Activated CD8-positive, alpha-beta T cell treated with anti-CD3 and anti-CD28 coated beads for 36 hours (primary cell): ENCODE measurements around the gene PITX3. TPM values are rescaled to one million over a fixed set of nuclear protein-coding genes. Genes with fewer than 3 reads are reported as not detected.

Experiments
- ATAC-seq: fragments of 200-7000 bp; cut with Tn5 transposase; one replicate; pipeline ENCODE4 v1.10.0; 2021; ENCODE audit warnings: mild to moderate bottlenecking, moderate library complexity
- CTCF ChIA-PET: fragments of 350-600 bp; sonication (Branson Sonifier 250); formaldehyde crosslinking; loops from one replicate; lab custom pipeline; 2021; ENCODE audit warnings: antibody characterized with exemption; lab: Charles Lee
- POLR2A ChIA-PET: fragments of 350-600 bp; sonication (Branson Sonifier 250); formaldehyde crosslinking; loops from one replicate; lab custom pipeline; 2021; ENCODE audit warnings: antibody characterized with exemption; lab: Charles Lee
- DNase-seq: peaks from one replicate; pipeline ENCODE4 v3.0.0-alpha.2; 2020
- H3K27ac Mint-ChIP-seq: one replicate; pipeline ENCODE4 v1.8.0; 2021; ENCODE audit warnings: mild to moderate bottlenecking, mixed read lengths
- H3K27me3 Mint-ChIP-seq: one replicate; pipeline ENCODE4 v1.8.0; 2021; ENCODE audit warnings: mixed read lengths
- H3K36me3 Mint-ChIP-seq: one replicate; pipeline ENCODE4 v1.8.0; 2021; ENCODE audit warnings: low read depth, mixed read lengths
- H3K4me1 Mint-ChIP-seq: one replicate; pipeline ENCODE4 v1.8.0; 2021; ENCODE audit warnings: low read depth, mixed read lengths
- H3K4me3 Mint-ChIP-seq: one replicate; pipeline ENCODE4 v1.8.0; 2021; ENCODE audit warnings: mild to moderate bottlenecking, moderate library complexity, mixed read lengths
- H3K9me3 Mint-ChIP-seq: one replicate; pipeline ENCODE4 v1.8.0; 2021; ENCODE audit warnings: mixed read lengths
- intact Hi-C: fragments of 100-400 bp; cut with micrococcal nuclease; formaldehyde crosslinking; loops from one replicate; pipeline ENCODE4 v1.10.0; 2022
- total RNA-seq, 2 experiments: library from RNA; stranded (reverse); gene quantifications; one replicate each; pipeline ENCODE4 v1.2.3, GENCODE V29; 2021
- TF ChIP-seq, protein P1 (sequence below): fragments of 200-600 bp; IDR thresholded peaks from one replicate; pipeline ENCODE4 v1.8.0; 2022; ENCODE audit warnings: antibody characterized with exemption, mild to moderate bottlenecking

The PITX3 gene
- total RNA-seq, 2 experiments from 2014 or later: 0.23 TPM; not detected in 1

DNA sequence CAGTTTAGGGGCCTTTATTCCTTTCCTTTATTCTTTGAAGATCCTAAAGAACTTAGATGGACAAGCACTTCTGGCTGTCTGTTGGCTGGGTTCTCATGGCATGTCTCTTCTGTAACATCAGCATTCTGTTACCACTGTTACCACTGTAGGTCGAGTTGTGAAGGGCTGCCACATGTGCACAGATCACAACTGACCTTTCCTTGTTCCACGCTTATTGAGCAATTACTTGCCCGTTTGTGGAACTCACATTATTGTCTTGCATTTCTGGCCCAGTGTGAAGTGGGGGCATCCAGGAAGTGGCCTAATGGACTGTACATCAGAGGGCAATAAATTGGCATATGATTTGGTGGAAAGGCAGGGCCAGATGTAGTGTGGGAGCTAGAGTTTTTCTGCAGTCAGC, 27.7 kb upstream of the PITX3 start:
- H3K4me3 Mint-ChIP-seq: no peak overlapping the region
- ChIA-PET POLR2A (interaction anchor here (0.7 to 1.2 kb wide), 3 partner anchors 21 to 206 kb away, joined by 3 to 4 read pairs (median 3); no protein-coding TSS in a partner anchor), CTCF (interaction anchor here (0.9 to 8.5 kb wide), 5 partner anchors 8 to 83 kb away, joined by 3 to 66 read pairs (median 8); no protein-coding TSS in a partner anchor)
- TF ChIP-seq, protein P1, sequence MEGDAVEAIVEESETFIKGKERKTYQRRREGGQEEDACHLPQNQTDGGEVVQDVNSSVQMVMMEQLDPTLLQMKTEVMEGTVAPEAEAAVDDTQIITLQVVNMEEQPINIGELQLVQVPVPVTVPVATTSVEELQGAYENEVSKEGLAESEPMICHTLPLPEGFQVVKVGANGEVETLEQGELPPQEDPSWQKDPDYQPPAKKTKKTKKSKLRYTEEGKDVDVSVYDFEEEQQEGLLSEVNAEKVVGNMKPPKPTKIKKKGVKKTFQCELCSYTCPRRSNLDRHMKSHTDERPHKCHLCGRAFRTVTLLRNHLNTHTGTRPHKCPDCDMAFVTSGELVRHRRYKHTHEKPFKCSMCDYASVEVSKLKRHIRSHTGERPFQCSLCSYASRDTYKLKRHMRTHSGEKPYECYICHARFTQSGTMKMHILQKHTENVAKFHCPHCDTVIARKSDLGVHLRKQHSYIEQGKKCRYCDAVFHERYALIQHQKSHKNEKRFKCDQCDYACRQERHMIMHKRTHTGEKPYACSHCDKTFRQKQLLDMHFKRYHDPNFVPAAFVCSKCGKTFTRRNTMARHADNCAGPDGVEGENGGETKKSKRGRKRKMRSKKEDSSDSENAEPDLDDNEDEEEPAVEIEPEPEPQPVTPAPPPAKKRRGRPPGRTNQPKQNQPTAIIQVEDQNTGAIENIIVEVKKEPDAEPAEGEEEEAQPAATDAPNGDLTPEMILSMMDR: no peak
- peak overlapping the region; percentile 87 for H3K27ac Mint-ChIP-seq
- peaks cover 19% of the 10 kb centered on the region for H3K36me3 Mint-ChIP-seq
- DNase-seq (no peak), ATAC-seq (no peak)
- no peaks in the 10 kb centered on the region for H3K27me3 Mint-ChIP-seq
- intact Hi-C loops: no loop called here
- no peaks in the 10 kb centered on the region for H3K9me3 Mint-ChIP-seq
- peaks cover 56% of the 10 kb centered on the region for H3K4me1 Mint-ChIP-seq

DNA sequence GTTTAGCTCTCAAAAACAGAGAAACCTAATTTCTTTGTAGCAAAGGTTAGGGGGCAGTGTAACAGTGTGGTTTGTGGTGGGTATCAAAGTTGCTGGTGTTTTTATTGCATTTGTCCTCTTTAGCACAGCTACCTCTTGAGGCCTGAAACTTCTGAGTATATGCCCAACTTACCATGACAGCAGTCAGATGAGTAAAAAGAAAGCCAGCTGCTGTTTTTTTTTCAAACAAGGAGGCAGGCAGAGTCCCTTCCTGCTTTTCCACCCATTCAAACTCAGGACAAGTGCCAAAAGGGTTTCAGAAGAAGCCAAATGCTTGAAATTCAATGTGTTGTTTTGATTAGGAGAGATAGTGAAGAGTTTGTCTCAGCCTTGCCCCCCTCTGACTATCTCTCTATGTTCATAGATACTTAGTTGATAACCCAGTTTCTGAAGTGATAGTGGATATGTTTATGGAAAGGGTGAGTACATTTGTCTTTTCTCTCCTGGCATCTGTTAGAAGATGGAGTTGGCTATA, 27.1 kb upstream of the PITX3 start:
- CTCF ChIA-PET: interaction anchor here (0.9 to 8.5 kb wide), 10 partner anchors 9 to 99 kb away, joined by 3 to 66 read pairs (median 6); partner anchors contain the start of gene PITX3
- DNase-seq (peak; percentile 16), ATAC-seq (peak; percentile 60)
- H3K9me3 Mint-ChIP-seq: no peaks in the 10 kb centered on the region
- intact Hi-C loops: no loop called here
- H3K27ac Mint-ChIP-seq: peak overlapping the region; percentile 87
- peaks cover 19% of the 10 kb centered on the region for H3K36me3 Mint-ChIP-seq
- no peak overlapping the region for H3K4me3 Mint-ChIP-seq
- TF ChIP-seq, protein P1: no peak
- peaks cover 55% of the 10 kb centered on the region for H3K4me1 Mint-ChIP-seq
- POLR2A ChIA-PET: interaction anchor here (0.7 to 1.2 kb wide), 2 partner anchors 15 to 21 kb away, joined by 3 to 4 read pairs; no protein-coding TSS in a partner anchor
- H3K27me3 Mint-ChIP-seq: no peaks in the 10 kb centered on the region

DNA sequence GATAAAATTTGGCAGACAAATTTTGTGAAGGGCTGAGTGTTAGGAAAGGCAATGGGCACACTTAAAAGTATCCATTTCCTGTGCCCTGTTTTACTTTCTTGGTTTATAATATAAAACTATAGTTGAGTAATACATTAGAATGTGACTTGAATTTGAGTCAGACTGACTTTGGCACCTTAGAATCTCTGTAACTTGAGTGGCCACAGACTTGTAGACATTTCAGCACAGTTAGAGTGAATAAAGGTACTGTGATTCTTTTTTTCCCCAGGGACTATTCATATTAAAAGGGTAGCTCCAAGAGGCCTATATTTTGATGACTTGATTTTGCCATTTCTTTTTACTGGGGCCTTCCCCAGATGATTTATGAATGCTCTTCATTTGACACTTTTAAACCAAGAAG, 26.4 kb upstream of the PITX3 start:
- Mint-ChIP-seq H3K27ac (peak overlapping the region; percentile 87), H3K4me1 (peaks cover 54% of the 10 kb centered on the region), H3K9me3 (no peaks in the 10 kb centered on the region), H3K4me3 (no peak overlapping the region), H3K36me3 (peaks cover 21% of the 10 kb centered on the region), H3K27me3 (no peaks in the 10 kb centered on the region)
- ChIA-PET POLR2A (interaction anchor here (0.6 to 1.2 kb wide), 2 partner anchors 16 to 111 kb away, joined by 3 to 4 read pairs; no protein-coding TSS in a partner anchor), CTCF (interaction anchor here (0.7 to 8.5 kb wide), 12 partner anchors 9 to 194 kb away, joined by 3 to 66 read pairs (median 5); partner anchors contain the start of gene PITX3)
- DNase-seq (no peak), ATAC-seq (peak; percentile 84)
- intact Hi-C loops: no loop called here
- TF ChIP-seq, protein P1: no peak

DNA sequence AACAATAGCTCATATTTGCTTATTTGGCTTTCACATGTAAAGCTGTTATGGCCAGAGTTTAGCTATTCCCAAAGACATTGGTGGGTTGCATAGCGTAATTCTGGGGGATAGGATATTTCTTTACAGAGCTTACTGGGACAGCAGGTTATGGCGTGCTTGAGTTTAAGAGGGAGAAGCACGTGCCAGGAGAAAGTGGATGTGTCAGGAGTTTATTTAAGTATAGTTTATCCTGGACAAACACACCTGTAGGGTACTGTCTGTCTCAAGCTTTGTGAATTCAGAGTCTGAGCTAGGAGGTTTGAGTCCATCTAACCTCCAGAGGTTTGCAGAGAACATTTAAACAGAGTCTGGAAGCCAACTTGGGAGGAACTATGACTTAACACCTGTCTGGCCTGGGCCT, 25.4 kb upstream of the PITX3 start:
- ChIA-PET CTCF (interaction anchor here (0.9 to 8.5 kb wide), 6 partner anchors 9 to 193 kb away, joined by 3 to 66 read pairs (median 8); no protein-coding TSS in a partner anchor), POLR2A (interaction anchor here (0.6 to 1.7 kb wide), 3 partner anchors 23 to 454 kb away, joined by 3 read pairs; no protein-coding TSS in a partner anchor)
- Mint-ChIP-seq H3K27ac (no peak overlapping the region), H3K9me3 (no peaks in the 10 kb centered on the region), H3K4me3 (no peak overlapping the region), H3K36me3 (peaks cover 22% of the 10 kb centered on the region), H3K4me1 (peaks cover 51% of the 10 kb centered on the region), H3K27me3 (no peaks in the 10 kb centered on the region)
- intact Hi-C loops: no loop called here
- DNase-seq: no peak
- TF ChIP-seq, protein P1: no peak
- ATAC-seq: no peak

DNA sequence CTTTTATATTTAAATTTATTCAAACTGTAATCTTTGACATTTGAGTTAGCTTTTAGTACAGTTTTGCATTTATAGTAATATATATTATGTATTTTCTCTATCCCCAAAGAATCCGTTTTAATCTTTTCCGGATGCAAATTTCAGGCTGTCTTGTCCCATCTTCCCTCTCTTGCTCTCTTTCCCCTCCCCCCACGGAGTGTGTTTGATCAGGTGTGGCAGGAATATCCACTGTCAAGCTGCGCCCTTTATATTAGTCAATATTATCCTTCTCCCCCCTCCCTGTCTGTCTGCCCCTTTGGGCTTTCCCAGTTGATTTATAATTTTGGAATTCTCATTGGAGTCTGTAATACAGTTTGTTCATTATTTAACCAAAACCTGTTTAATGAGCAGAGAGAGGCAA, 23.1 kb upstream of the PITX3 start:
- CTCF ChIA-PET: interaction anchor here (1.1 to 8.5 kb wide), 4 partner anchors 34 to 98 kb away, joined by 3 to 66 read pairs (median 3); no protein-coding TSS in a partner anchor

More for the DNA sequence above, 23.1 kb upstream of the PITX3 start:
- intact Hi-C loops: no loop called here
- Mint-ChIP-seq H3K4me3 (no peak overlapping the region), H3K36me3 (peaks cover 34% of the 10 kb centered on the region), H3K27me3 (no peaks in the 10 kb centered on the region), H3K4me1 (peaks cover 43% of the 10 kb centered on the region), H3K9me3 (no peaks in the 10 kb centered on the region), H3K27ac (no peak overlapping the region)
- DNase-seq (no peak), ATAC-seq (no peak)
- TF ChIP-seq, protein P1: no peak
- POLR2A ChIA-PET: interaction anchor here (1.3 kb wide), 1 partner anchor 19 kb away, joined by 4 read pairs; no protein-coding TSS in a partner anchor
